GM12864 (cell line): ENCODE measurements around the gene WDR81.
"Not testable (repeated sequence)": the region's sequence is repeated elsewhere in the genome, so short reads cannot be mapped to it uniquely, and the experiment has no call there.

Experiments used
- DNase-seq: peaks from one replicate; pipeline ENCODE4 v3.0.0-alpha.2; 2011; ENCODE audit warnings: low read depth
- H3K4me3 ChIP-seq: 2 replicates; pipeline ENCODE4 v1.5.1; 2011; ENCODE audit warnings: mild to moderate bottlenecking, low read depth, low read length, control low read depth
- TF ChIP-seq, protein P1 (sequence below): IDR thresholded peaks from 2 replicates; pipeline ENCODE4 v1.5.1; 2011; ENCODE audit warnings: low read depth, mild to moderate bottlenecking, moderate library complexity, low read length, control low read depth, inconsistent platforms; ENCODE audit errors: missing control alignments

The WDR81 gene

DNA sequence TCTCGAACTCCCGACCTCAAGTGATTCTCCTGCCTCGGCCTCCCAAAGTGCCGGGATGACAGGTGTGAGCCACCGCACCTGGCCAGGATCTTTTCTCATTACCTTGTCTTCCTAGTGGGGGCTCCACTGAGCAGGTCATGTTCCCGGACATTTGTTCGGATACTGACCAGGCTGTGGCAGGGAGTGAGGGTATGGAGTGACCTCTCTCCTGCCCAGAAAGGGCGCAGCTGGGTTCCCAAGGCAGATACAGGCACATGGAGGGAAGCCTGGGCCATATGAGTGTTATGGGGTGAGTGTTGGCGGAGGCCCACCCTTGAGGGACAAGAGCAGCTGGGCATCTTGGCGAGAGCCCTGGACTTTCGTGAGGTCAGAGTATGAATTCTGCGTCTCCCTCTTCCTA is 42.9 kb downstream of the WDR81 start:
- DNase-seq: no peak
- no peak overlapping the region for H3K4me3 ChIP-seq
- TF ChIP-seq, protein P1, sequence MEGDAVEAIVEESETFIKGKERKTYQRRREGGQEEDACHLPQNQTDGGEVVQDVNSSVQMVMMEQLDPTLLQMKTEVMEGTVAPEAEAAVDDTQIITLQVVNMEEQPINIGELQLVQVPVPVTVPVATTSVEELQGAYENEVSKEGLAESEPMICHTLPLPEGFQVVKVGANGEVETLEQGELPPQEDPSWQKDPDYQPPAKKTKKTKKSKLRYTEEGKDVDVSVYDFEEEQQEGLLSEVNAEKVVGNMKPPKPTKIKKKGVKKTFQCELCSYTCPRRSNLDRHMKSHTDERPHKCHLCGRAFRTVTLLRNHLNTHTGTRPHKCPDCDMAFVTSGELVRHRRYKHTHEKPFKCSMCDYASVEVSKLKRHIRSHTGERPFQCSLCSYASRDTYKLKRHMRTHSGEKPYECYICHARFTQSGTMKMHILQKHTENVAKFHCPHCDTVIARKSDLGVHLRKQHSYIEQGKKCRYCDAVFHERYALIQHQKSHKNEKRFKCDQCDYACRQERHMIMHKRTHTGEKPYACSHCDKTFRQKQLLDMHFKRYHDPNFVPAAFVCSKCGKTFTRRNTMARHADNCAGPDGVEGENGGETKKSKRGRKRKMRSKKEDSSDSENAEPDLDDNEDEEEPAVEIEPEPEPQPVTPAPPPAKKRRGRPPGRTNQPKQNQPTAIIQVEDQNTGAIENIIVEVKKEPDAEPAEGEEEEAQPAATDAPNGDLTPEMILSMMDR: no peak

GRCh38 chr17:1769822-1770477 is 45.4 kb downstream of the WDR81 start:
- H3K4me3 ChIP-seq: no peak overlapping the region
- DNase-seq: no peak
- TF ChIP-seq, protein P1: no peak

DNA sequence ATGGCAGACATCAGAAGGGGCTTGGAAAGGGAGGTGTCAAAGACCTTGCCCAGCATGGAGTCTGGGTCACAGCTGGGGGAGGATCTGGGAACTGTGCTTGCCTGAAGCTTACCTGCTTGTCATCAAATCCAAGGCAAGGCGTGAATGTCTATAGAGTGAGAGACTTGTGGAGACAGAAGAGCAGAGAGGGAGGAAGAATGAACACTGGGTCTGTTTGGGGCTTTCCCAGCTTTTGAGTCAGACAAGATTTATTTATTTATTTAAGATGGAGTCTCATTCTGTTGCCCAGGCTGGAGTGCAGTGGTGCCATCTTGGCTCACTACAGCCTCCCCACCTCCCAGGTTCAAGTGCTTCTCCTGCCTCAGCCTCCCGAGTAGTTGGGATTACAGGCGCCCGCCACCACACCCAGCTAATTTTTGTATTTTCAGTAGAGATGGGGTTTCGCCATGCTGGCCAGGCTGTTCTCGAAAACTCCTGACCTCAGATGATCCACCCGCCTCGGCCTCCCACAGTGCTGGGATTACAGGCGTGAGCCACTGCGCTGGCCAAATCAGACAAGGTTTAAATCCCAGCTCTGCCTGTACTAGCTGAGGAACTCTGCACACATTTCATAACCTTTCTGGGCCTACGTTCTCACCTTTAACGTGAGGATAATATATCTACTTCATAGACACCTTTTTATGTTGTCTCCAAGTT is 48.6 kb downstream of the WDR81 start:
- DNase-seq, H3K4me3 ChIP-seq: not testable (repeated sequence)

DNA sequence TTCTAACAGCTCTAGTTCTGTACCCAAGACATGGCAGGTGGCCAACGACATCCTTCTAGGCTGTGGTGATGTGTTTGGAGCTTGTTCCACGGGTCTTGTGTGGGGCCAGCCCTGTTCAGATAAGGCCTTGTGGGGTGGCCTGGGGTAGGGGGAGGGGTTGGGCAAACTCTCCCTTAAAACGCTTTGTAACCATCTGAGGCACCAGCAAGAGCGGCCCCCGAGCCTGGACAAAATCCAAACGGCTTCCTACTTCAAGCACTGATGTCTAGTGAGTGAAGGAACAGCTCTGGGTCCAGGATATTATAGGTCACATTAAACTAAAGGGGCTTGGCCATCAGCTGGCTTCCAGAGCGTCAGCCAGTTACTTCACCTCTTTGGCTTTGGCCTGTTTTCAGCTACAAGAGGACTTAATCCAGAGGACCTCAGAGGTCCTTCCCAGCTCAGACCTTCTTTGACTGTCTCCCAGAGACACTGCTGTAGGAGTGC is 49.2 kb downstream of the WDR81 start:
- TF ChIP-seq, protein P1: no peak
- DNase-seq: no peak
- no peak overlapping the region for H3K4me3 ChIP-seq

DNA sequence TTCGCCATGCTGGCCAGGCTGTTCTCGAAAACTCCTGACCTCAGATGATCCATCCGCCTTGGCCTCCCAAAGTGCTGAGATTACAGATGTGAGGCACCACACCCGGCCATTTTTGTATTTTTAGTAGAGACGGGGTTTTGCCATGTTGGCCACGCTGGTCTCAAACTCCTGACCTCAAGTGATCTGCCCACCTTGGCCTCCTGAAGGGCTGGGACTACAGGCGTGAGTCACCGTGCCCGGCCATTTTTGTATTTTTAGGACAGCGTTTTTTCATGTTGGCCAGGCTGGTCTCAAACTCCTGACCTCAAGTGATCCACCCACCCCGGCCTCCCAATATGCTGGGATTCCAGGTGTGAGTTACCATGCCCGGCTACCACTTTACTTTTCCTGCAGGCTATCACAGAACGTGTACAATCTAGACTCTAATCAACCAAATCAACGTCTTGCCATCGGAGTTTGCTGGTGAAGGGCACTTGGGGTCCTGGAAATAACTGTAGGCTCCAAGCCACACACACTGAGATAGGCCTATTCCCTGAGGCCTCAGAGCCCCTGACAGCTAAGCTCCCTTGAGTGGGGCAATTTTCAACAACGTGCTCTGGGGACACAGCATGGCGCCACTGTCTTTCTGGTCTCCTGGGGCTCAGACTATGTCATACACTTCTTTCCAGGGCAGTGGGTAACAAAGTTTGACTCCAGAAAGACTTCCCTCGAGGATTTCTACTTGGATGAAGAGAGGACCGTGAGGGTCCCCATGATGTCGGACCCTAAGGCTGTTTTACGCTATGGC is 50.1 kb downstream of the WDR81 start:
- TF ChIP-seq, protein P1: no peak
- no peak for DNase-seq
- no peak overlapping the region for H3K4me3 ChIP-seq

DNA sequence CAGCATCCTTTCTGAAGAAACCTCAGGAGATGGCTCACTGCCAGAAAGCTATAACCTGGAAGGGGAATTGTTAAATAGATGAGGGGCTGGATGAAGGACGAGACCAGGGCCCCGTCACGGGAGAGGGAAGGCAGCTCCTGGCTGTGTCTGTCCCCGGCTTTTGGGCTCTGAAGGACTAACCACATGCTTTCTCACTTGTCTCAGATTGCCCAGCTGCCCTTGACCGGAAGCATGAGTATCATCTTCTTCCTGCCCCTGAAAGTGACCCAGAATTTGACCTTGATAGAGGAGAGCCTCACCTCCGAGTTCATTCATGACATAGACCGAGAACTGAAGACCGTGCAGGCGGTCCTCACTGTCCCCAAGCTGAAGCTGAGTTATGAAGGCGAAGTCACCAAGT is 51.8 kb downstream of the WDR81 start:
- no peak overlapping the region for H3K4me3 ChIP-seq
- DNase-seq: no peak
- TF ChIP-seq, protein P1: no peak

DNA sequence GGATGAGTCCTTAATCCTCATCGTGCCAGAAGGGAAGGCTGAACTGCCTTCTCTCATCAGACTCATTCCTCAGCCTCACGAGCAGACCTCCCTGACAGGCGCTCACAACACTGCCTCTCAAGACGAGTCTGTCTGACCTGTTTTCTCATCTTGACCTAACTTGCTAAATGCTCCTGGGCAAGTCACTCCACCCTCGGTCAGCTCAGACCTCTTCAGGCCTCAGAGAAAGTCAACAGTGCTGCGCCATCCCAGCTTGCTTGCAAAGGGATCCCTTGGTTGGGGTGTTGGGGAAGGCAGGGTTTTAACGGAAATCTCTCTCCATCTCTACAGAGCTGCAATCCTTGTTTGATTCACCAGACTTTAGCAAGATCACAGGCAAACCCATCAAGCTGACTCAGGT is 52.4 kb downstream of the WDR81 start:
- TF ChIP-seq, protein P1: no peak
- DNase-seq: no peak
- H3K4me3 ChIP-seq: no peak overlapping the region
